Measurements from ENCODE around the gene NLRC5. TPM values are rescaled to one million over a fixed set of nuclear protein-coding genes. Genes with fewer than 3 reads are reported as not detected.
A peak's percentile ranks its signal among the peaks of the same experiment; 100 is the strongest.

NLRC5 gene
- total and polyA plus RNA-seq, 9 of the 15 experiments (the other 6 are each of a cell fraction or from before 2014, with no cell fraction given) = 0.59 to 0.71 TPM; not detected in 7

DNA sequence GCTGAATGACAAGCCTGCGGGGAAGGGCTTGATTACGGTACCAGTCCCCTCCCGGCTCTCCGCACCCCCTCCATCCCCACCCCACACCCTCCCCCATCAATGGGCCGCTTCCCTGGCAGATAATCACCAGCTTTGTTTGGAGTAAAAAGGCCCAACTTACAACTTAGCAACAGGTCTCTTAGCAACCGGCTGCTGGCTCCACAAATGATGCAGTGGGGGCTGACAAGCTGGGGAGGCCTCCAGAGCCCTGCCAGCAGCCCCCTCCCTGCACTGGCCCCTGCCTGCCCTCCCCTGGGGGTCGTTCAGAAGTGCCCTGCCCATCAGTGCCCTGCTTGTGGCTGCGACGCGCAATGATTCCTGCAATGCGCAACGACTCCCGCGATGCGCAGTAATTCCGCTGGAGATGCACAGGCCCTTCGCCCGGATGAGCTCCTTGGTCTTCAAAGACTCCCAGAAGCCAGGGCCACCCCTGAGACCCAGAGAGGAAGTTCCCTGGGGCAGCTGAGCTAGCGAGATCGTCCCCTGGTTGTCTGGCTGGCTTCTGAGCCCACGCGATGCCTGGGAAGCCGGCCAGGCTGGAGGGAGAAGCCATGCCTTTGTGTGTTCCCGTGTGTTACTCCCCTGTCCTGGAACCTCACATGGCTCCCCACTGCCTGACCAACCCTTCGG is 126.3 kb downstream of the NLRC5 start:
- Histone ChIP-seq H4K20me1 (replicated peaks; ENCODE audit: control insufficient read depth, insufficient read depth, low read length) (0 out of 2 replicates have a peak, but pooled peaks cover 3% of the 10 kb centered on the region), H3K36me3 (ENCODE audit: control insufficient read depth, insufficient read depth, low read length) (no peaks in the 10 kb centered on the region), H3K4me1 (replicated peaks in 1 of 2; ENCODE audit: control insufficient read depth in 2 of 2, insufficient read depth in 2 of 2, low read length in 2 of 2) (peaks cover 12 to 25% of the 10 kb centered on the region in 2 experiments), H3K27me3 (ENCODE audit: control insufficient read depth in 2 of 2, insufficient read depth in 2 of 2, low read length in 2 of 2) (no peaks in the 10 kb centered on the region; a peak in 1 of 5 replicates), H3K9me1 (ENCODE audit: control insufficient read depth, insufficient read depth, low read length) (no peaks in the 10 kb centered on the region), H3K4me3 (no peak overlapping the region), H3K9me3 (replicated peaks; ENCODE audit: control insufficient read depth, insufficient read depth, low read depth, low read length) (no peaks in the 10 kb centered on the region), H2AFZ (ENCODE audit: low read depth, low read length) (no peak overlapping the region), H3K27ac (ENCODE audit: extremely low read depth, low read depth, low read length) (no peak overlapping the region), H3K4me2 (ENCODE audit: insufficient read depth, low read length) (no peak overlapping the region), H3K9ac (ENCODE audit: insufficient read depth in 1 of 2, low read depth in 2 of 2, low read length in 2 of 2) (peak overlapping the region in 1 of 2 experiments; percentile 48; a peak in 1 of 4 replicates), H3K79me2 (ENCODE audit: control insufficient read depth, insufficient read depth, low read length) (no peaks in the 10 kb centered on the region)
- DNase-seq (ENCODE audit: extremely low read depth in 1 of 4, low spot score in 3 of 4) (no peak), ATAC-seq (peak; percentile 29; the same call in 1 of the 3 replicates), FAIRE-seq (no peak)
- intact Hi-C loops (cut with micrococcal nuclease) (no loop called here), in situ Hi-C loops (cut with MboI) (no loop called here)
- no TSS peak for BruUV-seq (replicated peaks)
- WGBS (ENCODE audit: insufficient coverage, low coverage, missing lambda C conversion rate) = 53% methylated on average over 22 of the region's 25 CpGs
- peak; percentile 37; the same call in 1 of the 2 replicates for TF ChIP-seq RAD51 (IDR thresholded peaks at IDR 0.05; ENCODE audit: borderline replicate concordance, low read depth)
- TF ChIP-seq USF2 (CRISPR knock-in tag; IDR thresholded peaks at IDR 0.05) = peak; percentile 60
- TF ChIP-seq SPI1 (IDR thresholded peaks at IDR 0.05; ENCODE audit: borderline replicate concordance, low read depth, low read length) = peak; percentile 55; the same call in 1 of the 2 replicates
- TF ChIP-seq RFX5 (IDR thresholded peaks at IDR 0.05; ENCODE audit: low read depth, low read length) = no peak
- no peak for TF ChIP-seq CBFA2T2 (conservative IDR thresholded peaks at IDR 0.05)
- peak; percentile 71 for TF ChIP-seq USF1 (CRISPR knock-in tag; IDR thresholded peaks at IDR 0.05)
- no peak for TF ChIP-seq HIVEP1 (CRISPR knock-in tag; IDR thresholded peaks at IDR 0.05)
- TF ChIP-seq BHLHE40 (IDR thresholded peaks at IDR 0.05; ENCODE audit: low read length) = peak; percentile 57
- TF ChIP-seq PCBP1 (IDR thresholded peaks at IDR 0.05; ENCODE audit: low read depth, low read length, poor library complexity, severe bottlenecking) = no peak
- no peak for TF ChIP-seq PTTG1 (tag; IDR thresholded peaks at IDR 0.05; ENCODE audit: low read depth)
- peak; percentile 68 for TF ChIP-seq ZFP36 (IDR thresholded peaks at IDR 0.05; ENCODE audit: low read depth, low read length, partially characterized antibody)
- peak; percentile 51; the same call in 1 of the 2 replicates for TF ChIP-seq ZBTB33 (CRISPR knock-in tag; IDR thresholded peaks at IDR 0.05)
- CTCF ChIA-PET (ENCODE audit: low intra/inter-chr PET ratio) = no interaction called here
- POLR2A ChIA-PET = interaction anchor here (0.7 to 1.0 kb wide), 2 partner anchors 16 to 40 kb away, joined by 3 read pairs; no protein-coding TSS in a partner anchor
